CD8-positive, alpha-beta memory T cell (primary cell): ENCODE results near the gene HES3. TPM values are rescaled to one million over a fixed set of nuclear protein-coding genes. Genes with fewer than 3 reads are reported as not detected.

Experiments
- CTCF ChIA-PET: fragments of 350-600 bp; sonication (Branson Sonifier 250); formaldehyde crosslinking; loops from one replicate; lab custom pipeline; 2021; ENCODE audit warnings: antibody characterized with exemption; lab: Charles Lee
- POLR2A ChIA-PET: fragments of 350-600 bp; sonication (Branson Sonifier 250); formaldehyde crosslinking; loops from one replicate; lab custom pipeline; 2021; ENCODE audit warnings: antibody characterized with exemption; lab: Charles Lee
- DNase-seq, 5 donors: peaks; one replicate each; pipeline versions ENCODE4 v3.0.0 to v3.0.0-alpha.2; 2020 to 2022; ENCODE audit warnings: mixed read lengths in 1 of 5
- H3K27ac ChIP-seq: one replicate; pipeline ENCODE4 v1.7.0; 2013; ENCODE audit warnings: low read depth, mild to moderate bottlenecking, low read length, moderate library complexity
- H3K27me3 ChIP-seq: 2 replicates; pipeline ENCODE4 v1.7.0; 2013; ENCODE audit warnings: low read length, mild to moderate bottlenecking; ENCODE audit not compliant: insufficient read depth, poor library complexity, severe bottlenecking
- H3K36me3 ChIP-seq: 2 replicates; pipeline ENCODE4 v1.7.0; 2013; ENCODE audit warnings: mild to moderate bottlenecking, low read length, moderate library complexity; ENCODE audit not compliant: insufficient read depth
- H3K4me1 ChIP-seq: 2 replicates; pipeline ENCODE4 v1.7.0; 2013; ENCODE audit warnings: mild to moderate bottlenecking, low read length, moderate library complexity; ENCODE audit not compliant: insufficient read depth
- H3K4me3 ChIP-seq: 2 replicates; pipeline ENCODE4 v1.7.0; 2013; ENCODE audit warnings: mild to moderate bottlenecking, low read length
- H3K9me3 ChIP-seq: 2 replicates; pipeline ENCODE4 v1.7.0; 2013; ENCODE audit warnings: mild to moderate bottlenecking, low read length
- H3K27ac Mint-ChIP-seq, 8 donors: one replicate each; pipeline ENCODE4 v1.8.0; 2020 to 2021; ENCODE audit warnings: mixed read lengths in 8 of 8, mild to moderate bottlenecking in 6 of 8, inconsistent platforms in 3 of 8, moderate library complexity in 3 of 8
- H3K27me3 Mint-ChIP-seq, 2 donors: one replicate each; pipeline ENCODE4 v1.8.0; 2020 to 2021; ENCODE audit warnings: mixed read lengths in 2 of 2, mild to moderate bottlenecking in 1 of 2, moderate library complexity in 1 of 2
- H3K36me3 Mint-ChIP-seq, 3 donors: one replicate each; pipeline ENCODE4 v1.8.0; 2020 to 2021; ENCODE audit warnings: mixed read lengths in 3 of 3, inconsistent platforms in 1 of 3, mild to moderate bottlenecking in 1 of 3
- H3K4me1 Mint-ChIP-seq, 3 donors: one replicate each; pipeline ENCODE4 v1.8.0; 2020 to 2021; ENCODE audit warnings: mixed read lengths in 3 of 3, inconsistent platforms in 1 of 3, mild to moderate bottlenecking in 1 of 3
- H3K4me3 Mint-ChIP-seq, 7 donors: one replicate each; pipeline ENCODE4 v1.8.0; 2020 to 2021; ENCODE audit warnings: mixed read lengths in 7 of 7, mild to moderate bottlenecking in 6 of 7, moderate library complexity in 4 of 7, inconsistent platforms in 2 of 7
- H3K9me3 Mint-ChIP-seq, 5 donors: one replicate each; pipeline ENCODE4 v1.8.0; 2020 to 2022; ENCODE audit warnings: mixed read lengths in 5 of 5, mild to moderate bottlenecking in 3 of 5, moderate library complexity in 2 of 5, inconsistent platforms in 1 of 5
- polyA plus RNA-seq: library from polyadenylated mRNA; unstranded; fragments of 300-500 nt; fragmentation: Illumina TruSeq; gene quantifications from one replicate; pipeline ENCODE4 v1.2.3, GENCODE V29; 2021
- total RNA-seq, 2 experiments: library from RNA; stranded (reverse); gene quantifications; one replicate each; pipeline ENCODE4 v1.2.3, GENCODE V29; 2021

The HES3 gene
- total RNA-seq: not detected
- polyA plus RNA-seq: not detected

GRCh38 chr1:6243993-6244392 is at the start of gene HES3:
Gene HES3 (plus strand): TSS chr1:6244179. CDS start chr1:6244366, 187 bp downstream.
- Mint-ChIP-seq H3K4me3 (peak within 1 kb of the TSS in 1 of 7 donors; percentile 66), H3K4me1 (peaks cover 8 to 26% (median 11%) of the 10 kb centered on the region in 3 donors), H3K36me3 (no peaks in the 10 kb centered on the region), H3K27me3 (peaks cover 54 to 67% of the 10 kb centered on the region in 2 donors), H3K27ac (peak within 1 kb of the TSS in 1 of 8 donors; percentile 84), H3K9me3 (no peaks in the 10 kb centered on the region)
- Histone ChIP-seq H3K27ac (no peak within 1 kb of the TSS), H3K4me3 (no peak within 1 kb of the TSS), H3K36me3 (no peaks in the 10 kb centered on the region), H3K27me3 (peaks cover 64% of the 10 kb centered on the region), H3K4me1 (peaks cover 20% of the 10 kb centered on the region), H3K9me3 (no peaks in the 10 kb centered on the region)
- CTCF ChIA-PET: interaction anchor here (1.1 kb wide), 1 partner anchor 176 kb away, joined by 3 read pairs; the partner anchor contains the start of gene HES2
- POLR2A ChIA-PET: no interaction called here
- DNase-seq: no peak

- Histone ChIP-seq H3K4me1 (peaks cover 35% of the 10 kb centered on the region), H3K36me3 (peaks cover 24% of the 10 kb centered on the region), H3K27me3 (no peaks in the 10 kb centered on the region), H3K27ac (peak overlapping the region; percentile 78), H3K4me3 (peak overlapping the region; percentile 57), H3K9me3 (no peaks in the 10 kb centered on the region)
- POLR2A ChIA-PET: no interaction called here
- peak overlapping the region; percentile 86 to 98 (median 88) for H3K4me3 Mint-ChIP-seq
- H3K9me3 Mint-ChIP-seq: no peaks in the 10 kb centered on the region
- peaks cover 2 to 49% (median 13%) of the 10 kb centered on the region in 3 donors for H3K36me3 Mint-ChIP-seq
- DNase-seq: no peak
- CTCF ChIA-PET: interaction anchor here (0.9 kb wide), 1 partner anchor 10 kb away, joined by 3 read pairs; no protein-coding TSS in a partner anchor
- peaks cover 42 to 56% (median 55%) of the 10 kb centered on the region in 3 donors for H3K4me1 Mint-ChIP-seq
- H3K27ac Mint-ChIP-seq: peak overlapping the region; percentile 71 to 98 (median 92)
- H3K27me3 Mint-ChIP-seq: no peaks in the 10 kb centered on the region
Measured at GRCh38 chr1:6197746-6198427, 46.1 kb upstream of the HES3 start.

GRCh38 chr1:6198646-6199297 is 45.2 kb upstream of the HES3 start:
- Histone ChIP-seq H3K27ac (peak overlapping the region; percentile 78), H3K36me3 (peaks cover 20% of the 10 kb centered on the region), H3K9me3 (no peaks in the 10 kb centered on the region), H3K4me1 (peaks cover 35% of the 10 kb centered on the region), H3K4me3 (peak overlapping the region; percentile 57), H3K27me3 (no peaks in the 10 kb centered on the region)
- Mint-ChIP-seq H3K27ac (peak overlapping the region; percentile 71 to 98 (median 92)), H3K9me3 (no peaks in the 10 kb centered on the region), H3K4me1 (peaks cover 41 to 53% (median 53%) of the 10 kb centered on the region in 3 donors), H3K36me3 (peaks cover 0 to 41% (median 13%) of the 10 kb centered on the region in 3 donors), H3K4me3 (peak overlapping the region; percentile 86 to 98 (median 88)), H3K27me3 (no peaks in the 10 kb centered on the region)
- DNase-seq: peak in 1 of 5 donors; percentile 9
- ChIA-PET POLR2A (no interaction called here), CTCF (interaction anchor here (0.9 to 1.3 kb wide), 3 partner anchors 9 to 49 kb away, joined by 3 to 5 read pairs (median 3); no protein-coding TSS in a partner anchor)

GRCh38 chr1:6199298-6200187 is 44.4 kb upstream of the HES3 start, which contains the start of gene RPL22:
Gene RPL22 (minus strand): TSS chr1:6199595. CDS start chr1:6199573, 22 bp downstream.
- Histone ChIP-seq H3K27ac (peak within 1 kb of the TSS; percentile 78), H3K9me3 (no peaks in the 10 kb centered on the region), H3K27me3 (no peaks in the 10 kb centered on the region), H3K4me3 (peak within 1 kb of the TSS; percentile 57), H3K36me3 (peaks cover 14% of the 10 kb centered on the region), H3K4me1 (peaks cover 35% of the 10 kb centered on the region)
- Mint-ChIP-seq H3K27ac (peak within 1 kb of the TSS; percentile 86 to 98 (median 94)), H3K4me1 (peaks cover 40 to 51% (median 50%) of the 10 kb centered on the region in 3 donors), H3K9me3 (no peaks in the 10 kb centered on the region), H3K36me3 (peaks cover 0 to 34% (median 13%) of the 10 kb centered on the region in 3 donors), H3K27me3 (no peaks in the 10 kb centered on the region), H3K4me3 (peak within 1 kb of the TSS; percentile 86 to 98 (median 88))
- CTCF ChIA-PET: interaction anchor here (0.7 to 1.3 kb wide), 3 partner anchors 9 to 48 kb away, joined by 3 to 5 read pairs (median 3); no protein-coding TSS in a partner anchor
- DNase-seq: peak; percentile 93 to 98 (median 96)
- POLR2A ChIA-PET: no interaction called here

- H3K9me3 Mint-ChIP-seq: no peaks in the 10 kb centered on the region
- H3K27me3 Mint-ChIP-seq: no peaks in the 10 kb centered on the region
Measured at GRCh38 chr1:6200188-6200809, 43.7 kb upstream of the HES3 start.

GRCh38 chr1:6202256-6202655 is 41.7 kb upstream of the HES3 start:
- POLR2A ChIA-PET: no interaction called here
- H3K4me1 Mint-ChIP-seq: peaks cover 34 to 50% (median 35%) of the 10 kb centered on the region in 3 donors
- peak overlapping the region in 1 of 7 donors; percentile 68 for H3K4me3 Mint-ChIP-seq
- no peaks in the 10 kb centered on the region for H3K9me3 Mint-ChIP-seq
- CTCF ChIA-PET: interaction anchor here (0.9 kb wide), 1 partner anchor 88 kb away, joined by 3 read pairs; no protein-coding TSS in a partner anchor
- Histone ChIP-seq H3K4me3 (no peak overlapping the region), H3K4me1 (peaks cover 36% of the 10 kb centered on the region), H3K27ac (no peak overlapping the region), H3K36me3 (no peaks in the 10 kb centered on the region), H3K27me3 (peaks cover 12% of the 10 kb centered on the region), H3K9me3 (no peaks in the 10 kb centered on the region)
- DNase-seq: no peak
- H3K27me3 Mint-ChIP-seq: peaks cover 4 to 5% of the 10 kb centered on the region in 2 donors
- H3K36me3 Mint-ChIP-seq: peaks cover 0 to 16% (median 7%) of the 10 kb centered on the region in 3 donors
- H3K27ac Mint-ChIP-seq: peak overlapping the region in 2 of 8 donors; percentile 83 to 87

More at GRCh38 chr1:6200188-6200809, 43.7 kb upstream of the HES3 start:
- Histone ChIP-seq H3K27ac (peak overlapping the region; percentile 78), H3K9me3 (no peaks in the 10 kb centered on the region), H3K4me1 (peaks cover 42% of the 10 kb centered on the region), H3K27me3 (peaks cover 4% of the 10 kb centered on the region), H3K36me3 (peaks cover 13% of the 10 kb centered on the region), H3K4me3 (peak overlapping the region; percentile 57)
- ChIA-PET POLR2A (no interaction called here), CTCF (interaction anchor here (0.7 to 1.1 kb wide), 2 partner anchors 8 to 47 kb away, joined by 3 read pairs; no protein-coding TSS in a partner anchor)
- peak overlapping the region; percentile 37 to 97 (median 94) for H3K27ac Mint-ChIP-seq
- DNase-seq: no peak
- peaks cover 0 to 31% (median 13%) of the 10 kb centered on the region in 3 donors for H3K36me3 Mint-ChIP-seq
- peaks cover 41 to 58% (median 48%) of the 10 kb centered on the region in 3 donors for H3K4me1 Mint-ChIP-seq
- peak overlapping the region; percentile 86 to 98 (median 88) for H3K4me3 Mint-ChIP-seq
